ENCODE data around the gene CFAP70.

GRCh38 chr10:73247509-73248258, 111.0 kb downstream of the CFAP70 start:
- TF ChIP-seq CTCF (IDR thresholded peaks at IDR 0.05) (no peak), EP300 (IDR thresholded peaks at IDR 0.05) (no peak), POLR2AphosphoS5 (IDR thresholded peaks at IDR 0.05) (no peak)
